ENCODE results near the gene LTC4S.

DNA sequence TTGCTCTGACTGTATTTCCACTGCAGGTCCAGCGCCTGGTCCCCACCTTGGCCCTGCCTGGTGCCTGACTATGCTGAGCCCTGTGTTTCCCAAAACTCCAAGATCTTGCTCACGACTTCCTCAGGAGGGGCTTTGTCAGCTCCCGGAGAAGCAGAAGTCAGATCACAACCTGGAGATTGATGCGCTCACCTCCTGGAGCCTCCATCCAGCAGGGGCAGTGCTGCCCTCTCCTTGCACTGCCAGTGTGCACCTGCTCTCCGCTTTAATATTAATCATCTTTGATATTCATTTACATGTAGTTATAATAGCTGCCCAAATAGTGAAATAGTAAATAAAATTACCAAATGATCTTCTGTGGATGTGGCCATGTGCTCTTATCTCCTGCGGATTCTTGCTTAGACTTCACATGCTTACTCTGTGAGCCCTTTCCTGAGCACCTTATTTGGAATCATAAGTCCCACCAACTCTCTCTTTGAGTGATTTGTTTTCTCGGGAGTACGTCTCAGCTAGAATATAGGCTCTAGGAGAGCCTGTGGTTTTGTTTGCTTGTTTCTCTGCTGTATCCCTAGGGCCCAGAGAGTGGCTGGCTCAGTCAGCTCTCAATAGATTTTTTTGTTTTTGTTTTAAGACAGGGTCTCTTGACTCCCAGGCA lies 43.8 kb upstream of the LTC4S start:
- TF ChIP-seq, protein P1, sequence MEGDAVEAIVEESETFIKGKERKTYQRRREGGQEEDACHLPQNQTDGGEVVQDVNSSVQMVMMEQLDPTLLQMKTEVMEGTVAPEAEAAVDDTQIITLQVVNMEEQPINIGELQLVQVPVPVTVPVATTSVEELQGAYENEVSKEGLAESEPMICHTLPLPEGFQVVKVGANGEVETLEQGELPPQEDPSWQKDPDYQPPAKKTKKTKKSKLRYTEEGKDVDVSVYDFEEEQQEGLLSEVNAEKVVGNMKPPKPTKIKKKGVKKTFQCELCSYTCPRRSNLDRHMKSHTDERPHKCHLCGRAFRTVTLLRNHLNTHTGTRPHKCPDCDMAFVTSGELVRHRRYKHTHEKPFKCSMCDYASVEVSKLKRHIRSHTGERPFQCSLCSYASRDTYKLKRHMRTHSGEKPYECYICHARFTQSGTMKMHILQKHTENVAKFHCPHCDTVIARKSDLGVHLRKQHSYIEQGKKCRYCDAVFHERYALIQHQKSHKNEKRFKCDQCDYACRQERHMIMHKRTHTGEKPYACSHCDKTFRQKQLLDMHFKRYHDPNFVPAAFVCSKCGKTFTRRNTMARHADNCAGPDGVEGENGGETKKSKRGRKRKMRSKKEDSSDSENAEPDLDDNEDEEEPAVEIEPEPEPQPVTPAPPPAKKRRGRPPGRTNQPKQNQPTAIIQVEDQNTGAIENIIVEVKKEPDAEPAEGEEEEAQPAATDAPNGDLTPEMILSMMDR (IDR thresholded peaks at IDR 0.05) = no peak
- TF ChIP-seq POLR2A (IDR thresholded peaks at IDR 0.05) = no peak
